Esophagus squamous epithelium (tissue), 4 donors: ENCODE measurements around the gene CDK11B.
"Not testable (repeated sequence)": the region's sequence is repeated elsewhere in the genome, so short reads cannot be mapped to it uniquely, and the experiment has no call there.

ENCODE experiments used
- CTCF ChIP-seq, 6 experiments: fragments of 450-650 bp in 4 of 6; fragments of 200-600 bp in 2 of 6; sonication (generic) in 2 of 6; IDR thresholded peaks; one replicate each; pipeline ENCODE4 v1.5.1; 2016 to 2019; ENCODE audit warnings: antibody characterized with exemption in 6 of 6, mild to moderate bottlenecking in 4 of 6, moderate library complexity in 4 of 6
- POLR2A ChIP-seq, 4 donors: fragments of 450-650 bp; IDR thresholded peaks; one replicate each; pipeline ENCODE4 v1.6.1; 2017; ENCODE audit warnings: antibody characterized with exemption in 4 of 4, mild to moderate bottlenecking in 4 of 4, moderate library complexity in 3 of 4

- TF ChIP-seq CTCF, POLR2A (IDR thresholded peaks at IDR 0.05): not testable (repeated sequence)
Observed at GRCh38 chr1:1638528-1638927, 20.3 kb downstream of the CDK11B start.
